ENCODE results near the gene AMELX. TPM values are rescaled to one million over a fixed set of nuclear protein-coding genes. Genes with fewer than 3 reads are reported as not detected.

The AMELX gene
- total and polyA plus RNA-seq, 4 donors: not detected

- Histone ChIP-seq H3K9ac (ENCODE audit: insufficient read depth in 1 of 2, low read length in 2 of 2) (no peak overlapping the region), H3K9me3 (ENCODE audit: control insufficient read depth in 4 of 4, insufficient read depth in 3 of 4, low read length in 3 of 4) (peaks cover 0 to 2% (median 0%) of the 10 kb centered on the region in 4 donors), H3K27ac (ENCODE audit: low read depth in 1 of 2, low read length in 1 of 2) (no peak overlapping the region), H3K4me3 (no peak overlapping the region), H3K27me3 (ENCODE audit: control insufficient read depth in 3 of 3, insufficient read depth in 3 of 3, low read length in 2 of 3) (peaks cover 0 to 25% (median 21%) of the 10 kb centered on the region in 3 donors), H3K36me3 (ENCODE audit: control insufficient read depth in 4 of 4, insufficient read depth in 4 of 4, low read length in 4 of 4) (no peaks in the 10 kb centered on the region), H3K4me1 (ENCODE audit: control insufficient read depth in 5 of 5, insufficient read depth in 5 of 5, low read length in 5 of 5) (no peaks in the 10 kb centered on the region)
- no peak for ATAC-seq (ENCODE audit: insufficient read depth, low FRiP score)
- WGBS, 2 donors: 41 to 43% methylated on average over 5 of the region's 5 CpGs
- TF ChIP-seq, protein P1, sequence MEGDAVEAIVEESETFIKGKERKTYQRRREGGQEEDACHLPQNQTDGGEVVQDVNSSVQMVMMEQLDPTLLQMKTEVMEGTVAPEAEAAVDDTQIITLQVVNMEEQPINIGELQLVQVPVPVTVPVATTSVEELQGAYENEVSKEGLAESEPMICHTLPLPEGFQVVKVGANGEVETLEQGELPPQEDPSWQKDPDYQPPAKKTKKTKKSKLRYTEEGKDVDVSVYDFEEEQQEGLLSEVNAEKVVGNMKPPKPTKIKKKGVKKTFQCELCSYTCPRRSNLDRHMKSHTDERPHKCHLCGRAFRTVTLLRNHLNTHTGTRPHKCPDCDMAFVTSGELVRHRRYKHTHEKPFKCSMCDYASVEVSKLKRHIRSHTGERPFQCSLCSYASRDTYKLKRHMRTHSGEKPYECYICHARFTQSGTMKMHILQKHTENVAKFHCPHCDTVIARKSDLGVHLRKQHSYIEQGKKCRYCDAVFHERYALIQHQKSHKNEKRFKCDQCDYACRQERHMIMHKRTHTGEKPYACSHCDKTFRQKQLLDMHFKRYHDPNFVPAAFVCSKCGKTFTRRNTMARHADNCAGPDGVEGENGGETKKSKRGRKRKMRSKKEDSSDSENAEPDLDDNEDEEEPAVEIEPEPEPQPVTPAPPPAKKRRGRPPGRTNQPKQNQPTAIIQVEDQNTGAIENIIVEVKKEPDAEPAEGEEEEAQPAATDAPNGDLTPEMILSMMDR (IDR thresholded peaks at IDR 0.05; ENCODE audit: control extremely low read depth, extremely low read depth): no peak
- no peak for DNase-seq
These were observed 35.8 kb downstream of the AMELX start for GRCh38 chrX:11329021-11329420.

- Histone ChIP-seq H3K36me3 (ENCODE audit: control insufficient read depth in 4 of 4, insufficient read depth in 4 of 4, low read length in 4 of 4) (no peaks in the 10 kb centered on the region), H3K27ac (ENCODE audit: low read depth in 1 of 2, low read length in 1 of 2) (no peak overlapping the region), H3K9ac (ENCODE audit: insufficient read depth in 1 of 2, low read length in 2 of 2) (no peak overlapping the region), H3K27me3 (ENCODE audit: control insufficient read depth in 3 of 3, insufficient read depth in 3 of 3, low read length in 2 of 3) (peaks cover 0 to 31% (median 21%) of the 10 kb centered on the region in 3 donors), H3K9me3 (ENCODE audit: control insufficient read depth in 4 of 4, insufficient read depth in 3 of 4, low read length in 3 of 4) (peaks cover 0 to 3% (median 0%) of the 10 kb centered on the region in 4 donors), H3K4me1 (ENCODE audit: control insufficient read depth in 5 of 5, insufficient read depth in 5 of 5, low read length in 5 of 5) (peaks cover 0 to 2% (median 0%) of the 10 kb centered on the region in 5 donors), H3K4me3 (no peak overlapping the region)
- no peak for ATAC-seq (ENCODE audit: insufficient read depth, low FRiP score)
- TF ChIP-seq, protein P1 (IDR thresholded peaks at IDR 0.05; ENCODE audit: control extremely low read depth, extremely low read depth): no peak
- 68 to 94% methylated on average over 2 of the region's 2 CpGs for WGBS, 2 donors
- DNase-seq: no peak
These were observed 38.6 kb downstream of the AMELX start for GRCh38 chrX:11331788-11332187.

DNA sequence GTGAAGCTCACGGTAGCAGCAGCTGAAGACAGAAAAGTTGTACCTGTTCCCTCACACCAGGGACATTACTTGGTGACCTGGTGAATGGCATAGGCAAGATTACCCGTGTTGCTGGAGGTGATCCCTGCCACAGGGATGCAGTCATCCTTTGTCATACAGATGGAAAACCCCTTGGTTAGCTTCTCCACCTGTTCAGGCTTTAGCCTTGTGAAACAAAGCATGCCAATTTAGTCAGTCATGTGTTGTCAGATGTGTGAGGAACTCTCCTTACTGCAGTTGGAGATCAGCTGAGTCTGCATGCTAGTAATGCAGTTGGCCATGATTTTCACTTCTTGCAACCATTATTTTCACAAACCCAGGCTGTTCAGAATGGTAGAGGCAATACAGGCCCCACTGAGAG is 41.0 kb downstream of the AMELX start:
- TF ChIP-seq, protein P1 (IDR thresholded peaks at IDR 0.05; ENCODE audit: control extremely low read depth, extremely low read depth): no peak
- Histone ChIP-seq H3K9me3 (ENCODE audit: control insufficient read depth in 4 of 4, insufficient read depth in 3 of 4, low read length in 3 of 4) (peaks cover 0 to 5% (median 0%) of the 10 kb centered on the region in 4 donors), H3K27ac (ENCODE audit: low read depth in 1 of 2, low read length in 1 of 2) (no peak overlapping the region), H3K27me3 (ENCODE audit: control insufficient read depth in 3 of 3, insufficient read depth in 3 of 3, low read length in 2 of 3) (peaks cover 0 to 29% (median 27%) of the 10 kb centered on the region in 3 donors), H3K36me3 (ENCODE audit: control insufficient read depth in 4 of 4, insufficient read depth in 4 of 4, low read length in 4 of 4) (no peaks in the 10 kb centered on the region), H3K9ac (ENCODE audit: insufficient read depth in 1 of 2, low read length in 2 of 2) (no peak overlapping the region), H3K4me1 (ENCODE audit: control insufficient read depth in 5 of 5, insufficient read depth in 5 of 5, low read length in 5 of 5) (peaks cover 0 to 2% (median 0%) of the 10 kb centered on the region in 5 donors), H3K4me3 (no peak overlapping the region)
- ATAC-seq (ENCODE audit: insufficient read depth, low FRiP score): no peak
- DNase-seq: no peak
- WGBS, 2 donors: 62 to 93% methylated on average over 2 of the region's 2 CpGs

- H3K9ac ChIP-seq (ENCODE audit: insufficient read depth in 1 of 2, low read length in 2 of 2): no peak overlapping the region
- no peak overlapping the region for H3K4me3 ChIP-seq
- no peak for DNase-seq
- ATAC-seq (ENCODE audit: insufficient read depth, low FRiP score): no peak
- TF ChIP-seq, protein P1 (IDR thresholded peaks at IDR 0.05; ENCODE audit: control extremely low read depth, extremely low read depth): no peak
- H3K9me3 ChIP-seq (ENCODE audit: control insufficient read depth in 4 of 4, insufficient read depth in 3 of 4, low read length in 3 of 4): peaks cover 0 to 5% (median 0%) of the 10 kb centered on the region in 4 donors
- no peaks in the 10 kb centered on the region for H3K36me3 ChIP-seq (ENCODE audit: control insufficient read depth in 4 of 4, insufficient read depth in 4 of 4, low read length in 4 of 4)
- no peak overlapping the region for H3K27ac ChIP-seq (ENCODE audit: low read depth in 1 of 2, low read length in 1 of 2)
- peaks cover 0 to 3% (median 0%) of the 10 kb centered on the region in 5 donors for H3K4me1 ChIP-seq (ENCODE audit: control insufficient read depth in 5 of 5, insufficient read depth in 5 of 5, low read length in 5 of 5)
- WGBS, 2 donors: 68 to 71% methylated on average over 2 of the region's 2 CpGs
- H3K27me3 ChIP-seq (ENCODE audit: control insufficient read depth in 3 of 3, insufficient read depth in 3 of 3, low read length in 2 of 3): peaks cover 0 to 22% (median 19%) of the 10 kb centered on the region in 3 donors
These were observed 43.0 kb downstream of the AMELX start for GRCh38 chrX:11336201-11336600.
